HepG2 (cell line): Measurements from ENCODE around the gene KCNJ14. TPM values are rescaled to one million over a fixed set of nuclear protein-coding genes. Genes with fewer than 3 reads are reported as not detected.

Experiments
- ASH2L ChIP-seq: fragments of 300-600, 200-600 bp; sonication (generic); IDR thresholded peaks from 2 replicates; pipeline ENCODE4 v1.7.0; 2017; ENCODE audit warnings: low read depth, mild to moderate bottlenecking, moderate library complexity, mixed read lengths, low read length; ENCODE audit not compliant: insufficient read length
- HOXD1 ChIP-seq: sonication (generic); formaldehyde crosslinking; IDR thresholded peaks from 2 replicates; pipeline ENCODE4 v1.5.0; 2020; ENCODE audit warnings: missing genetic modification reagents
- KDM4B ChIP-seq: sonication (generic); formaldehyde crosslinking; IDR thresholded peaks from 2 replicates; pipeline ENCODE4 v1.4.0; 2020; ENCODE audit warnings: missing genetic modification reagents
- MTF2 ChIP-seq: sonication (generic); formaldehyde crosslinking; IDR thresholded peaks from 2 replicates; pipeline ENCODE4 v1.5.0; 2020; ENCODE audit warnings: missing genetic modification reagents, borderline replicate concordance
- MYNN ChIP-seq: sonication (generic); formaldehyde crosslinking; IDR thresholded peaks from 2 replicates; pipeline ENCODE4 v1.4.0; 2020; ENCODE audit warnings: mild to moderate bottlenecking, low read depth, missing genetic modification reagents
- MZF1 ChIP-seq: sonication (generic); formaldehyde crosslinking; IDR thresholded peaks from 2 replicates; pipeline ENCODE4 v1.8.1; 2023; ENCODE audit warnings: mild to moderate bottlenecking, missing genetic modification reagents, borderline replicate concordance
- NFKBIZ ChIP-seq: IDR thresholded peaks from 2 replicates; pipeline ENCODE4 v1.6.1; 2018; ENCODE audit warnings: missing genetic modification reagents, missing compliant biosample characterization
- PITX1 ChIP-seq: sonication (generic); formaldehyde crosslinking; IDR thresholded peaks from 2 replicates; pipeline ENCODE4 v1.5.1; 2020; ENCODE audit warnings: mild to moderate bottlenecking, missing genetic modification reagents
- RELA ChIP-seq: sonication (generic); formaldehyde crosslinking; IDR thresholded peaks from 2 replicates; pipeline ENCODE4 v1.4.0; 2020; ENCODE audit warnings: missing genetic modification reagents
- RORA ChIP-seq: sonication (generic); formaldehyde crosslinking; IDR thresholded peaks from 2 replicates; pipeline ENCODE4 v1.5.0; 2020; ENCODE audit warnings: mild to moderate bottlenecking, missing genetic modification reagents, moderate library complexity
- SALL1 ChIP-seq: sonication (generic); formaldehyde crosslinking; IDR thresholded peaks from 2 replicates; pipeline ENCODE4 v1.8.0; 2022; ENCODE audit warnings: mild to moderate bottlenecking, missing genetic modification reagents
- TCF7 ChIP-seq: sonication (generic); IDR thresholded peaks from 2 replicates; pipeline ENCODE4 v1.6.1; 2016; ENCODE audit warnings: antibody characterized with exemption, low read depth
- ZFP36 ChIP-seq: fragments of 150-350 bp; IDR thresholded peaks from 2 replicates; pipeline ENCODE4 v1.6.1; 2018; ENCODE audit warnings: borderline replicate concordance, low read length, low read depth; ENCODE audit not compliant: partially characterized antibody
- ZNF446 ChIP-seq: sonication (generic); formaldehyde crosslinking; IDR thresholded peaks from 2 replicates; pipeline ENCODE4 v1.5.0; 2020; ENCODE audit warnings: mild to moderate bottlenecking, missing genetic modification reagents
- ZNF776 ChIP-seq: sonication (generic); formaldehyde crosslinking; IDR thresholded peaks from 2 replicates; pipeline ENCODE4 v1.4.0; 2020; ENCODE audit warnings: mild to moderate bottlenecking, missing genetic modification reagents
- ZSCAN22 ChIP-seq: sonication (generic); formaldehyde crosslinking; IDR thresholded peaks from 2 replicates; pipeline ENCODE4 v1.4.0; 2020; ENCODE audit warnings: mild to moderate bottlenecking, missing genetic modification reagents
- polyA plus RNA-seq, 8 experiments: library from polyadenylated mRNA; depleted of rRNA in 3 of 8; stranded (reverse) in 7 of 8; unstranded in 1 of 8; fragments of >200 nt; fragmentation: Illumina TruSeq in 4 of 8; extraction: Trizol in 4 of 8; gene quantifications; 2 replicates each; pipeline versions ENCODE4 v1.2.1 to v1.2.3, GENCODE V29; 2011 to 2016; ENCODE audit warnings: low read depth in 4 of 8, missing spikeins in 1 of 8, mixed read lengths in 1 of 8; ENCODE audit not compliant: insufficient read depth in 1 of 8
- total RNA-seq, 5 experiments: library from RNA; depleted of rRNA; stranded (reverse); fragments of >200 nt; fragmentation: Illumina TruSeq; extraction: Trizol; gene quantifications; 2 replicates each; pipeline ENCODE4 v1.2.3, GENCODE V29; 2016; ENCODE audit warnings: low read depth in 1 of 5
- TF ChIP-seq, protein P1 (sequence below): sonication (generic); formaldehyde crosslinking; conservative IDR thresholded peaks from 2 replicates; pipeline ENCODE4 v1.4.0; 2020; ENCODE audit warnings: mild to moderate bottlenecking, missing genetic modification reagents, moderate library complexity
- TF ChIP-seq, protein P2 (sequence below): sonication (generic); formaldehyde crosslinking; IDR thresholded peaks from 2 replicates; pipeline ENCODE4 v1.5.0; 2020; ENCODE audit warnings: missing genetic modification reagents
- TF ChIP-seq, protein P3 (sequence below): sonication (generic); formaldehyde crosslinking; IDR thresholded peaks from 2 replicates; pipeline ENCODE4 v1.4.0; 2020; ENCODE audit warnings: missing genetic modification reagents, borderline replicate concordance

The KCNJ14 gene
- total and polyA plus RNA-seq, 2 of the 13 experiments (the other 11 are each of a cell fraction or from before 2014, with no cell fraction given) = 0.20 to 0.51 TPM

DNA sequence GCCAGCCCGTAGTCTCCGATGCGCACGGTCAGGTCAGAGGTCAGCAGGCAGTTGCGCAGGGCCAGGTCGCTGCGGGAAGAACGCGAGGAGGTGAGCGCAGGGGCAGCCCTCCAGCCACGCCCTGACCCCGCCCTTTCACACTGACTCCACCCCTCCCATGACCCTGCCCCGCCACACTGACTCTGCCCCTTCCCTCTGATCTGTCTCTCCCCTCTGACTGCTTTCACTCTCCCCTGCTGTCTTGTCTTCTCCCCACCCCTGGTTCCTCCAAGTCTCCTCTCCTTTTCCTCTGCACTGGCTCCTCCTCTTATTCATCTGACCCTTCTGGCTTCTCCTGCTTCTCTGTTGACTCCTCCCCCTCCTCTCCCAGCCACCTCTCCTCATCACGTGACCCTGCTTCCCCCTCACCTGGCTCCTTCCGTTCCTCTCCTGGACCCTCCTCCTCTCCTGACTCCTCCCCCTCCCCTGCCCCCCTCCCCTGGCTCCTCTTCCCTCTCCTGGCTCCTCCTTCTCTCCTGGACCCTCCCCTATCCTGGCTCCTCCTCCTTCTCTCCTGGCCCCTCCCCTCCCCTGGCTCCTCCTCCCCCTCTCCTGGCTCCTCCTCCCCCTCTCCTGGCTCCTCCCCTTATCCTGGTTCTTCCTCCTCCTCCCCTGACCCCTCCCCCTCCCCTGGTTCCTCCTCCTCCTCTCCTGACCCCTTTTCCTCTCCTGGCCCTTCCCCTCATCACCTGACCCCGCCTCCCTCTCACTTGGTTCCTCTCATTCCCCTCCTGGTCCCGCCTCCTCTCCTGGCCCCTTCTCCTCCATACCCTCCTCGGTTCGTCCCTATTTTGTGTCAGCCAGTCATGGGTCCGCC lies 46.3 kb downstream of the KCNJ14 start (continued):
- TF ChIP-seq KDM4B (no peak), ASH2L (no peak), RORA (CRISPR knock-in tag) (no peak), ZNF446 (CRISPR knock-in tag) (no peak), TCF7 (no peak), HOXD1 (CRISPR knock-in tag) (no peak), MZF1 (CRISPR knock-in tag) (no peak), ZSCAN22 (CRISPR knock-in tag) (peak; percentile 88), ZNF776 (CRISPR knock-in tag) (no peak), MTF2 (no peak), RELA (CRISPR knock-in tag) (no peak), MYNN (CRISPR knock-in tag) (no peak), NFKBIZ (no peak), SALL1 (CRISPR knock-in tag) (no peak), ZFP36 (no peak), PITX1 (CRISPR knock-in tag) (0 out of 2 replicates have a peak, but pooled peaks have one; percentile 6)
- TF ChIP-seq, protein P1, sequence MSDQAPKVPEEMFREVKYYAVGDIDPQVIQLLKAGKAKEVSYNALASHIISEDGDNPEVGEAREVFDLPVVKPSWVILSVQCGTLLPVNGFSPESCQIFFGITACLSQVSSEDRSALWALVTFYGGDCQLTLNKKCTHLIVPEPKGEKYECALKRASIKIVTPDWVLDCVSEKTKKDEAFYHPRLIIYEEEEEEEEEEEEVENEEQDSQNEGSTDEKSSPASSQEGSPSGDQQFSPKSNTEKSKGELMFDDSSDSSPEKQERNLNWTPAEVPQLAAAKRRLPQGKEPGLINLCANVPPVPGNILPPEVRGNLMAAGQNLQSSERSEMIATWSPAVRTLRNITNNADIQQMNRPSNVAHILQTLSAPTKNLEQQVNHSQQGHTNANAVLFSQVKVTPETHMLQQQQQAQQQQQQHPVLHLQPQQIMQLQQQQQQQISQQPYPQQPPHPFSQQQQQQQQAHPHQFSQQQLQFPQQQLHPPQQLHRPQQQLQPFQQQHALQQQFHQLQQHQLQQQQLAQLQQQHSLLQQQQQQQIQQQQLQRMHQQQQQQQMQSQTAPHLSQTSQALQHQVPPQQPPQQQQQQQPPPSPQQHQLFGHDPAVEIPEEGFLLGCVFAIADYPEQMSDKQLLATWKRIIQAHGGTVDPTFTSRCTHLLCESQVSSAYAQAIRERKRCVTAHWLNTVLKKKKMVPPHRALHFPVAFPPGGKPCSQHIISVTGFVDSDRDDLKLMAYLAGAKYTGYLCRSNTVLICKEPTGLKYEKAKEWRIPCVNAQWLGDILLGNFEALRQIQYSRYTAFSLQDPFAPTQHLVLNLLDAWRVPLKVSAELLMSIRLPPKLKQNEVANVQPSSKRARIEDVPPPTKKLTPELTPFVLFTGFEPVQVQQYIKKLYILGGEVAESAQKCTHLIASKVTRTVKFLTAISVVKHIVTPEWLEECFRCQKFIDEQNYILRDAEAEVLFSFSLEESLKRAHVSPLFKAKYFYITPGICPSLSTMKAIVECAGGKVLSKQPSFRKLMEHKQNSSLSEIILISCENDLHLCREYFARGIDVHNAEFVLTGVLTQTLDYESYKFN (CRISPR knock-in tag) = peak; percentile 34; the same call in 1 of the 2 replicates
- TF ChIP-seq, protein P2, sequence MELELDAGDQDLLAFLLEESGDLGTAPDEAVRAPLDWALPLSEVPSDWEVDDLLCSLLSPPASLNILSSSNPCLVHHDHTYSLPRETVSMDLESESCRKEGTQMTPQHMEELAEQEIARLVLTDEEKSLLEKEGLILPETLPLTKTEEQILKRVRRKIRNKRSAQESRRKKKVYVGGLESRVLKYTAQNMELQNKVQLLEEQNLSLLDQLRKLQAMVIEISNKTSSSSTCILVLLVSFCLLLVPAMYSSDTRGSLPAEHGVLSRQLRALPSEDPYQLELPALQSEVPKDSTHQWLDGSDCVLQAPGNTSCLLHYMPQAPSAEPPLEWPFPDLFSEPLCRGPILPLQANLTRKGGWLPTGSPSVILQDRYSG (CRISPR knock-in tag) = no peak
- TF ChIP-seq, protein P3, sequence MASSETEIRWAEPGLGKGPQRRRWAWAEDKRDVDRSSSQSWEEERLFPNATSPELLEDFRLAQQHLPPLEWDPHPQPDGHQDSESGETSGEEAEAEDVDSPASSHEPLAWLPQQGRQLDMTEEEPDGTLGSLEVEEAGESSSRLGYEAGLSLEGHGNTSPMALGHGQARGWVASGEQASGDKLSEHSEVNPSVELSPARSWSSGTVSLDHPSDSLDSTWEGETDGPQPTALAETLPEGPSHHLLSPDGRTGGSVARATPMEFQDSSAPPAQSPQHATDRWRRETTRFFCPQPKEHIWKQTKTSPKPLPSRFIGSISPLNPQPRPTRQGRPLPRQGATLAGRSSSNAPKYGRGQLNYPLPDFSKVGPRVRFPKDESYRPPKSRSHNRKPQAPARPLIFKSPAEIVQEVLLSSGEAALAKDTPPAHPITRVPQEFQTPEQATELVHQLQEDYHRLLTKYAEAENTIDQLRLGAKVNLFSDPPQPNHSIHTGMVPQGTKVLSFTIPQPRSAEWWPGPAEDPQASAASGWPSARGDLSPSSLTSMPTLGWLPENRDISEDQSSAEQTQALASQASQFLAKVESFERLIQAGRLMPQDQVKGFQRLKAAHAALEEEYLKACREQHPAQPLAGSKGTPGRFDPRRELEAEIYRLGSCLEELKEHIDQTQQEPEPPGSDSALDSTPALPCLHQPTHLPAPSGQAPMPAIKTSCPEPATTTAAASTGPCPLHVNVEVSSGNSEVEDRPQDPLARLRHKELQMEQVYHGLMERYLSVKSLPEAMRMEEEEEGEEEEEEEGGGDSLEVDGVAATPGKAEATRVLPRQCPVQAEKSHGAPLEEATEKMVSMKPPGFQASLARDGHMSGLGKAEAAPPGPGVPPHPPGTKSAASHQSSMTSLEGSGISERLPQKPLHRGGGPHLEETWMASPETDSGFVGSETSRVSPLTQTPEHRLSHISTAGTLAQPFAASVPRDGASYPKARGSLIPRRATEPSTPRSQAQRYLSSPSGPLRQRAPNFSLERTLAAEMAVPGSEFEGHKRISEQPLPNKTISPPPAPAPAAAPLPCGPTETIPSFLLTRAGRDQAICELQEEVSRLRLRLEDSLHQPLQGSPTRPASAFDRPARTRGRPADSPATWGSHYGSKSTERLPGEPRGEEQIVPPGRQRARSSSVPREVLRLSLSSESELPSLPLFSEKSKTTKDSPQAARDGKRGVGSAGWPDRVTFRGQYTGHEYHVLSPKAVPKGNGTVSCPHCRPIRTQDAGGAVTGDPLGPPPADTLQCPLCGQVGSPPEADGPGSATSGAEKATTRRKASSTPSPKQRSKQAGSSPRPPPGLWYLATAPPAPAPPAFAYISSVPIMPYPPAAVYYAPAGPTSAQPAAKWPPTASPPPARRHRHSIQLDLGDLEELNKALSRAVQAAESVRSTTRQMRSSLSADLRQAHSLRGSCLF (CRISPR knock-in tag) = no peak
